ENCODE measurements around the gene GPHB5.

- TF ChIP-seq GLIS3 (CRISPR knock-in tag; IDR thresholded peaks at IDR 0.05) (no peak), ESRRG (CRISPR knock-in tag; IDR thresholded peaks at IDR 0.05) (no peak), POU6F1 (CRISPR knock-in tag; IDR thresholded peaks at IDR 0.05; ENCODE audit: borderline replicate concordance, low read depth) (no peak), CREB5 (CRISPR knock-in tag; IDR thresholded peaks at IDR 0.05; ENCODE audit: low read depth) (no peak), ZFP3 (CRISPR knock-in tag; IDR thresholded peaks at IDR 0.05) (no peak), TCF4 (CRISPR knock-in tag; IDR thresholded peaks at IDR 0.05; ENCODE audit: borderline replicate concordance) (no peak), ISL1 (CRISPR knock-in tag; IDR thresholded peaks at IDR 0.05) (no peak), RARB (CRISPR knock-in tag; IDR thresholded peaks at IDR 0.05) (no peak), ZC3H10 (CRISPR knock-in tag; IDR thresholded peaks at IDR 0.05) (no peak), PATZ1 (CRISPR knock-in tag; IDR thresholded peaks at IDR 0.05; ENCODE audit: borderline replicate concordance) (no peak), ARNTL (CRISPR knock-in tag; IDR thresholded peaks at IDR 0.05; ENCODE audit: borderline replicate concordance, low read depth) (no peak), TOX (CRISPR knock-in tag; IDR thresholded peaks at IDR 0.05; ENCODE audit: borderline replicate concordance) (no peak), CSRNP3 (CRISPR knock-in tag; IDR thresholded peaks at IDR 0.05) (no peak), CSDC2 (CRISPR knock-in tag; IDR thresholded peaks at IDR 0.05) (no peak)
Observed at GRCh38 chr14:63301891-63302534, 16.7 kb downstream of the GPHB5 start.

All from SK-N-SH treated with all-trans-retinoic acid at 6 μM for 48 hours (cell line).